ENCODE data around the gene TMED6. TPM values are rescaled to one million over a fixed set of nuclear protein-coding genes. Genes with fewer than 3 reads are reported as not detected.
A peak's percentile ranks its signal among the peaks of the same experiment; 100 is the strongest.

Gene TMED6
- total RNA-seq, 1 donor from 2014 or later = 1.5 TPM

GRCh38 chr16:69324013-69324531 is 27.5 kb downstream of the TMED6 start:
- DNase-seq (ENCODE audit: low spot score) = no peak

- no peak for DNase-seq (ENCODE audit: low spot score)
Observed at GRCh38 chr16:69323415-69323814, 28.2 kb downstream of the TMED6 start.

DNA sequence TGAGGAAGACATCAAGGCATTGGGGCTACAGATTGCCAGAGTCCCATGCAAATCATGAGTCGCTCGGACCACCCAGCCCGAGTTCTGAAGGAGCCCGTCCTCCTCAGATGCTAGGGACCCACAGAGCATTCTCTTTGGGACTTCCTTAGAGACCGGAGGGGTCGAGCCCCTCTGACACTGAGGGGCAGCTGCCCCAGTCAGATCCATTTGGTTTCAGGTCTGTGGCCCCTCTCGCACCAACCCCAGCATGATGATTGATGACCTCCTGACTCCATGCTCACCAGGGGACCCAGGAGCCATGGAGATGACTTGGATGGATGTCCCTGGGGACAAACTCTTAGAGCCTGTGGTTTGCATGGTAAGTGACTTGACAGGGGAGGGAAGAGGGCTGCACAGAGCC is 29.2 kb downstream of the TMED6 start:
- no peak for DNase-seq (ENCODE audit: low spot score)

- DNase-seq (ENCODE audit: low spot score) = no peak
Observed at GRCh38 chr16:69321080-69321479, 30.5 kb downstream of the TMED6 start.

GRCh38 chr16:69320740-69321073 is 30.9 kb downstream of the TMED6 start:
- no peak for DNase-seq (ENCODE audit: low spot score)

DNA sequence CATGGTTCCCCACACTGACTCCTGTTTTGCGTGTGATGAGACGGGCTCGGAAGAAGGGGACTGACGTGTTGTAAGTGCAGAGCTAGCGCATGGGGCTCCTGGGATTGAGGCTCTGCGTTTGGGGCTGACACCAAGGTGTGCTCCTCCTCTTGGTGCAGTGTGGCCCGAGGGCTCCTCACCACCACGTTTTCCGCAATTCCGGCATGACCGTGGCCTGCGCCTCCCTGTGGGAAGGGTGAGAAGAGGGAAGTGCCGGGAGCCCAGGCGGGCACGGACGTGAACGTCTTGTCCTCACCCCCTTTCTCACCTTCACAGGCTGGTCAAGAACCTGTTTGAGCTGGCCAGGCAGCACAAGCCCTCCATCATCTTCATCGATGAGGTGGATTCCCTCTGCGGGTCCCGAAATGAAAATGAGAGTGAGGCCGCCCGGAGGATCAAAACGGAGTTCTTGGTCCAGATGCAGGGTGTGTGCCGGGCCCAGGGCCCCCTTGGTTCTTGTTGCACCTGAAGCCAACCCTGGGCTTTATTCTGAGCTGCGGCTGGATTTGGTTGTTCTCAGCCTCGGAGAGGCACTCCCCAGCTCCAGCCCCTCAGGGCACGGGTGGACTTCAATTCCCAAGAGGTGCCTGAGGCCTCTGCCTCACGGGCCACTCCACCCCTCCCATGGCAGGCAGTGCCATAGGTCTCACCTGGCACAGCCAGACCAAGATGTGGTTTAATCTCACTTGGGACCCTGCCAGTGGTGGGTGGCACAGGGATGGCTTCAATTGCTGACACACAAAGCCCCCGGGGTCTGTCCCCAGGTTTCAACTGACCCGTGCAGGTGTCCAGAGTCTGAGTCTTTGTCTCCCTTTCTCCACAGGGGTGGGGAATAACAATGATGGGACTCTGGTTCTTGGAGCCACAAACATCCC is 31.5 kb downstream of the TMED6 start:
- no peak for DNase-seq (ENCODE audit: low spot score)

GRCh38 chr16:69319381-69319780 is 32.2 kb downstream of the TMED6 start:
- DNase-seq (ENCODE audit: low spot score) = no peak

DNA sequence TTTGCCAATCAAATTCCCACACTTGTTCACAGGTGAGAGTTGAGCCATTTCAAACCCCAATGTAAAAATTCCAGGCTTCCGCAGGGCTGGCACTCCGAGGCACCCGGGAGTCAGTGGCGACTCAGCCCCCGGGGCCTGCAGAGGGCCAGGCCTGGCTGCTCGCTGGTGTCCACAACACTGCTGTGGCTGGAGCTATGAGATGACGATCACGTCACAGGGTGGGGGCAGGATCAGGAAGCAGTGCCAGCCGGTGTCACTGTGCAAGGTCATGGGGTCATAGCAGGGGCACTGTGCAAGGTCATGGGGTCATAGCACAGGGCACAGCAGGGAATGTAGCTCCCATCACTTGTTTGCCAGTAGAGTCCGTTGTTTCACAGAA is 32.7 kb downstream of the TMED6 start:
- DNase-seq (ENCODE audit: low spot score) = no peak

- no peak for DNase-seq (ENCODE audit: low spot score)
Observed at GRCh38 chr16:69318177-69318910, 33.2 kb downstream of the TMED6 start.

DNA sequence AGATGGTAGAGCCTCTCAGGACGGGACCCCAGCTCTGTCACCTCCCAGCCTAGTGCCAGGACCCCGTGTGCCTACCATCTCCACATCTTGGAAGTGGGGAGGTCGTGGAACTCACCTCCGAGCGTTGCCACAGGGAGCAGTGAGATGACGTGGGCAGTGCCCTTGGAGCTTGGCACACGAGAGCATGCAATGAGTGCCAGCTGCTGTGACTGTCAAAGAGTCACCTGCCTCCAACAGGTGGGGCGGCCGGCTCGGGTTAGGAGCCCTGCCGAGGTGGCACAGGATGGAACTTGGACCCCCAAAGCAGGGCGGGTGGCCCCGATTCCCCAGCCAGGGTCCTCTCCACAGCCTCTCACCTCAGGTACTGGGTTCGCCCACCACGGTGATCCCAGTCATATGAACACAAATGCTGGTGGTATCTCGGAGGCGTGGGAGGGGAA is 35.0 kb downstream of the TMED6 start:
- no peak for DNase-seq (ENCODE audit: low spot score)

GRCh38 chr16:69315486-69316311 is 35.9 kb downstream of the TMED6 start:
- DNase-seq (ENCODE audit: low spot score) = no peak

GRCh38 chr16:69314534-69314933 is 37.1 kb downstream of the TMED6 start:
- no peak for DNase-seq (ENCODE audit: low spot score)

- DNase-seq (ENCODE audit: low spot score) = no peak
Observed at GRCh38 chr16:69313469-69313868, 38.1 kb downstream of the TMED6 start.

DNA sequence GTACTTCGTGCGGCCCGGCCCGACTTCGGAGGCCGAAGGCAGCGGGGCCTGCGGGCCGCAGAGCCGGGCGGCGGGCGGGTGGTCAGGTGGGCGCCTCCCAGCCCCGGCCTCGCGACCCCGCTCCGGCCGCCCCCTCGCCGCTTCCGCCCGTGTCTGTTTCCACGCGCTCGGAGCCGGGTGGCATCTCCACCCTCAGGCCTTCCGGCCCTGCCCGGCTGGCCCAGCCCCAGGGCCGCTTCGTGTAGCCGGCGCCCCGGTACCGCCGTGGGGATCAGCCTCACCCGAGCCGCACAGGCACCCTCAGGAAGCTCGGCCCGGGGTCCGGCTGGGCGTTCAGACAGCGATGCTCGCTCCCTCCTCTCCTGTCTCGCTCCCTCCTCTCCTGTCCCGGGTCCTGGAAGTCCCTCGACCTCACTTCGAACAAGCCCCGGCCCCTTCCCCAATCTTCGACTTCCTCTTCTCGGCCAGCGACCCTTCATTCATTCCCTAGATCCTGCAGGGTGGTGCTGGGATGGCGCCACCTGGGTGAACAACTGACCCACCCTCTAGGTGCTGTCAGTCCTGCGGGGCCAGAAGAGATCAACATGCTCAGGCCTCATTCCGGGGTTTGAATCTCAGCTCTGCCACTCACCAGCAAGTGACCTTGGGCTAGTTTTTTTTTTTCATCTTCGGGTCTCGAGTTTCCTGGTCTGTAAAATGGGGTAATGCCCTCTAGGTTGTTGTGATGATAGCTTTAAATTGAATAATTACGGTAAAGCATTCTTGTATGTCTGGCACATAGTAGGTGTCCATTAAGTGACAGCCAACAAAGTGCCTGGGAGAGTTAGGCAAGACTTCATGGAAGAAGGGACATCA is 39.8 kb downstream of the TMED6 start:
- no peak for DNase-seq (ENCODE audit: low spot score)

- peak; percentile 96 for DNase-seq (ENCODE audit: low spot score)
Observed at GRCh38 chr16:69310653-69311532, 40.7 kb downstream of the TMED6 start, which contains the start of gene VPS4A. TSS of gene VPS4A (plus strand) at chr16:69311350. CDS start at chr16:69311512, 162 bp downstream.

GRCh38 chr16:69309316-69309715 is 42.3 kb downstream of the TMED6 start:
- DNase-seq (ENCODE audit: low spot score) = no peak

DNA sequence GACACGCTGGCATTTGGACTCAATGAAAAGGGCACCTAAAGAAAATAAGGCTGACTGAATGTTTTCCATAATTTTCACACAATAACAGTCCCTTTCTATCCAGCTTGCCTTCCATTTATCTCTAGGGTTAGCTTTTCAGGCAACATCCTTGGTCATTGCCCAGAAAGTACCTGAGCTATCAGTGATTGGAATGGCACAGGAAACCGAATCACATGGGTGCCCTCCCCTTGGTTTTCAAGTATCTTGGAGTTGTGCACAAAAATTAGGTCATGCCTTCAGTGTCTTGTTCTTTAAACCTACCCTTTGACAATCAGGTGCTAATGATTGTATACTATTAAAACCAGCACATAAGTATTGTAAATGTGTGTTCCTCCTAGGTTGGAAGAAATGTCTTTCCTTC is 43.7 kb downstream of the TMED6 start:
- no peak for DNase-seq (ENCODE audit: low spot score)

DNA sequence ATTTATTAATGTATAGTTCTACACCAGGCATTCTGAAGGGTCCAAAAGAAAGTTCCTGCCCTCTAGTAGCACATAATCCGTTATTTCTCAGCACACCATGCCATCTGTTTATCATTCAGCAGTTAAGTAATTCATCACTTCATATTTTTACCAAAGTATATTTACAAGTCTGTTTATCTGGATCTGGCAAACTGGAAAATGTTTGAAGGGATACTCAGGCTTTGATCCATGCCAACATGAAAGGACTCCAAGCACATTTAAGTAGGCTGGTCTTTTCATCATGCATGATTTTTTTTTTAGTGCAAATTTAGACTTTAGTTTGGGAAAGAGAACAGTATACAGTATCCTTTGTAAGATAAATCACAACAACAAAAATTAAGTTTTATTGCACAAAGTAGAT is 44.5 kb downstream of the TMED6 start:
- no peak for DNase-seq (ENCODE audit: low spot score)

DNA sequence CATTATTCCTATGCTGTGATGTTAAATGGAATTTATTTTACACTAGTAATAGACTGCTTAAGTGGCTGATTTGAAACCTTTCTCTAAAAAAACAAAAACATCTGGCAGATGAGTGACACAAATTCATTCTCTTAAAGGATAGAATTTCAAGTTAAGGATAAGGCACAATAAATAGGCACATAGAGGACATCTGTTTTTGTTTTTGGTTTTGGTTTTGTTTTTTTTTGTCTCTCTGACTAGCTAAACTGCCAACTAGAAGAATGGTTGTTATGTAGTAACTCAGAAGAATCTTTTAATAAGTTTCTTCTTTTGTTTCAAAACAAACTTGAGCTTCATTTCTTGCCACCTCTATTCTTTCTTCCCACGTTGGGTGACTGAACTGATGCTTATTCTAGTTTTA is 45.6 kb downstream of the TMED6 start:
- no peak for DNase-seq (ENCODE audit: low spot score)

- DNase-seq (ENCODE audit: low spot score) = no peak
Observed at GRCh38 chr16:69302301-69302700, 49.3 kb downstream of the TMED6 start.

Data from ureter (tissue), 1 donor.